Epithelial cell of proximal tubule (primary cell): ENCODE results near the gene TAX1BP1. TPM values are rescaled to one million over a fixed set of nuclear protein-coding genes. Genes with fewer than 3 reads are reported as not detected.

Experiments used
- DNase-seq: peaks from one replicate; pipeline ENCODE4 v3.0.0-alpha.2; 2011; ENCODE audit warnings: low read depth
- H3K4me3 ChIP-seq: 2 replicates; pipeline ENCODE4 v1.5.1; 2011; ENCODE audit warnings: low read depth, mild to moderate bottlenecking, low read length
- total RNA-seq: library from RNA; depleted of rRNA; stranded (reverse); fragments of >200 nt; gene quantifications from 2 replicates; pipeline ENCODE4 v1.2.3, GENCODE V29; 2015
- TF ChIP-seq, protein P1 (sequence below): conservative IDR thresholded peaks from 2 replicates; pipeline ENCODE4 v1.5.1; 2012; ENCODE audit warnings: low read depth, mild to moderate bottlenecking, low read length

TAX1BP1 gene
- total RNA-seq, 1 donor from 2014 or later: 63.1 TPM

DNA sequence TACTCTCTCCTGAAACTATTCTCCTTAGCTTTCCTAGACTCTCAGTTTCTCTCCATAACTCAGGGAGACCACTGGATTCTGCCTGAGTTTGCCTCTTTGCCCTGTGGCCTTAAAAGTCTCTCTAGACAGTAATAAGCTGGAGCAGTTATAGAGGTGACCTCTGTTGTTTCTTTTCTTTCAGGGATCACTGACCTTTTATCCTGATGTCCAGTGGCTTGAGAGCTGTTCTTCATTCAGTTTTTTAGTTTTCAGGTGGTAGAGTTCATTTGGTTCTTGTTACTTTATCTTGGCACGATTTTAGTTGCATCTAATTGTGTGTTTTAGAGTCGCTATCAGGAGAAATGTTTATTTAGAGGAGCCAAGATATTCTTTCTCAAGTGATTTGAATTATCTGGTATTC is 37.7 kb downstream of the TAX1BP1 start:
- TF ChIP-seq, protein P1, sequence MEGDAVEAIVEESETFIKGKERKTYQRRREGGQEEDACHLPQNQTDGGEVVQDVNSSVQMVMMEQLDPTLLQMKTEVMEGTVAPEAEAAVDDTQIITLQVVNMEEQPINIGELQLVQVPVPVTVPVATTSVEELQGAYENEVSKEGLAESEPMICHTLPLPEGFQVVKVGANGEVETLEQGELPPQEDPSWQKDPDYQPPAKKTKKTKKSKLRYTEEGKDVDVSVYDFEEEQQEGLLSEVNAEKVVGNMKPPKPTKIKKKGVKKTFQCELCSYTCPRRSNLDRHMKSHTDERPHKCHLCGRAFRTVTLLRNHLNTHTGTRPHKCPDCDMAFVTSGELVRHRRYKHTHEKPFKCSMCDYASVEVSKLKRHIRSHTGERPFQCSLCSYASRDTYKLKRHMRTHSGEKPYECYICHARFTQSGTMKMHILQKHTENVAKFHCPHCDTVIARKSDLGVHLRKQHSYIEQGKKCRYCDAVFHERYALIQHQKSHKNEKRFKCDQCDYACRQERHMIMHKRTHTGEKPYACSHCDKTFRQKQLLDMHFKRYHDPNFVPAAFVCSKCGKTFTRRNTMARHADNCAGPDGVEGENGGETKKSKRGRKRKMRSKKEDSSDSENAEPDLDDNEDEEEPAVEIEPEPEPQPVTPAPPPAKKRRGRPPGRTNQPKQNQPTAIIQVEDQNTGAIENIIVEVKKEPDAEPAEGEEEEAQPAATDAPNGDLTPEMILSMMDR: no peak
- DNase-seq: no peak
- no peak overlapping the region for H3K4me3 ChIP-seq

DNA sequence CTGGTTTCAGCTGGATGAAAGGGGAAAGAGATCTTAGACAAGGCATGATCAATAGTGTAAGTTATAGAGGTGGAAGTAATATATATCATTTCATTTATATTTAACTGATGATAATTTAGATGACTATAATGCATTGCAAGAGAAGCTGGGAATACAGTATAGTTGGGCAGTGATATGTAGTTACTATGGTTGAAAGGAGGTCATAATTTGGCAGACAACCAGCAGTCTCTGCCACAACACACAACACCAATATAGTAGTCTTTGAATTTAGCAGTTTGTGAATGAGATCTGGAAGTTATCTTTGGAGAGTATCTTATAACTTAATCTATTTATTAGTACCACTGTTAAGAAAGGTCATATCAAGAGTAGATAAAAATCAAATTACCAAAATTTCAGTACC is 39.9 kb downstream of the TAX1BP1 start:
- H3K4me3 ChIP-seq: no peak overlapping the region
- TF ChIP-seq, protein P1: no peak

GRCh38 chr7:27781188-27781587 is 41.2 kb downstream of the TAX1BP1 start:
- DNase-seq: no peak
- H3K4me3 ChIP-seq: no peak overlapping the region
- TF ChIP-seq, protein P1: no peak

More for the DNA sequence above, 39.9 kb downstream of the TAX1BP1 start:
- DNase-seq: no peak

DNA sequence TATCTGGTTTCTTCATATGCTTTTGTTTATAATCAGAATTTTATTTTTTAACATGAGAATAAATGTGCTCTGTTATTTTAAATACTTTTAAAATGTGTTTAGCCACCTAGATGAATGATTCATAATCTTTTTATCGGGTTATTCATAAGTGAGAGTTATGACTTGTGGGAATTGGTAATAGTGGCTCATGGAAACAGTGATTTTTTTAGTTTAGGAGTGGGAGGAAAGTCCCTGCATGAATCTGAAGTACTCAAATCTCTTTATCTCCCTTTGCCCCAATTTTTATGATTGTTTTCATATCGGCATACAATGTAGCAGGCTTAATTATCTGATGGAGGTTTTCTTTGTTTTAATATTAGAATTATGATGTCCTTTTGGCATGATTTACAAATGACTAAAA is 42.9 kb downstream of the TAX1BP1 start:
- DNase-seq: no peak
- TF ChIP-seq, protein P1: no peak
- no peak overlapping the region for H3K4me3 ChIP-seq

GRCh38 chr7:27784399-27785053 is 44.6 kb downstream of the TAX1BP1 start:
- DNase-seq: peak; percentile 29
- TF ChIP-seq, protein P1: peak; percentile 65
- H3K4me3 ChIP-seq: no peak overlapping the region

DNA sequence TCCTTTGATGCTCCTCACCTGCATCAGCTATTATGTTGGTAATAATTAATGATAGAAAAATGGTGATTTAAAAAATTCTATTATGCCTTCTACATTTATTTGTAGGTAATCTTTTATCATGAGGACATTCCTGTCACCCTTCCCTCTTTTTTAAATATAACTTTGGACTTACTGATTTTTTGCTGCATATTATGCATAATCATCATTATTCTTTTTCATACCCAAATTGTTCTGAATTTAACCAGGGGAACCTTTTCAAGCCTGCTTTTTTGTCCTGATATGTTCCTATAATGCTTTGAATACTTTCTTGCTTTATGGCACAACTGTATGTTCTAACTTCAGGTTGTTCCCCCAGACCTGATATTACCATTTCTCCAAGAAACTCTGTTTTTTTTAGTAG is 48.5 kb downstream of the TAX1BP1 start:
- no peak for DNase-seq
- TF ChIP-seq, protein P1: no peak
- H3K4me3 ChIP-seq: no peak overlapping the region

- H3K4me3 ChIP-seq: no peak overlapping the region
- no peak for DNase-seq
- TF ChIP-seq, protein P1: no peak
Measured at GRCh38 chr7:27793780-27794179, 53.8 kb downstream of the TAX1BP1 start.
